Activated T-cell treated with anti-CD3 and anti-CD28 coated beads, Interleukin-2, amount 50 U/mL, for 72 hours (primary cell): Measurements from ENCODE around the gene ZDHHC1. TPM values are rescaled to one million over a fixed set of nuclear protein-coding genes. Genes with fewer than 3 reads are reported as not detected.
"Not testable (repeated sequence)": the region's sequence is repeated elsewhere in the genome, so short reads cannot be mapped to it uniquely, and the experiment has no call there.

Experiments
- ATAC-seq, 2 donors: fragments of 150-1000 bp; cut with Tn5 transposase; replicated peaks in 1 of 2; 2 replicates each; pipeline ENCODE4 v1.10.0; 2021; ENCODE audit warnings: moderate library complexity in 2 of 2, mild to moderate bottlenecking in 1 of 2
- DNase-seq, 2 donors: peaks; one replicate each; pipeline ENCODE4 v3.0.0; 2021 to 2022; ENCODE audit warnings: mixed read lengths in 1 of 2
- H3K27ac Mint-ChIP-seq: one replicate; pipeline ENCODE4 v1.8.0; 2022; ENCODE audit warnings: mild to moderate bottlenecking, moderate library complexity, mixed read lengths
- H3K27me3 Mint-ChIP-seq: one replicate; pipeline ENCODE4 v1.8.0; 2022; ENCODE audit warnings: low read depth, mixed read lengths
- H3K36me3 Mint-ChIP-seq, 2 donors: one replicate each; pipeline ENCODE4 v1.8.0; 2022; ENCODE audit warnings: mixed read lengths in 2 of 2, mild to moderate bottlenecking in 1 of 2; ENCODE audit not compliant: insufficient read depth in 2 of 2
- H3K4me1 Mint-ChIP-seq: one replicate; pipeline ENCODE4 v1.8.0; 2022; ENCODE audit warnings: low read depth, mixed read lengths
- H3K4me3 Mint-ChIP-seq, 2 donors: one replicate each; pipeline ENCODE4 v1.8.0; 2022; ENCODE audit warnings: mild to moderate bottlenecking in 2 of 2, mixed read lengths in 2 of 2, moderate library complexity in 2 of 2
- H3K9me3 Mint-ChIP-seq, 2 donors: one replicate each; pipeline ENCODE4 v1.8.0; 2022; ENCODE audit warnings: mixed read lengths in 2 of 2
- total RNA-seq, 2 donors: library from RNA; stranded (reverse); gene quantifications; one replicate each; pipeline ENCODE4 v1.2.3, GENCODE V29; 2022

Gene ZDHHC1
- total RNA-seq, 2 donors from 2014 or later, result 1.9 to 2.1 TPM

DNA sequence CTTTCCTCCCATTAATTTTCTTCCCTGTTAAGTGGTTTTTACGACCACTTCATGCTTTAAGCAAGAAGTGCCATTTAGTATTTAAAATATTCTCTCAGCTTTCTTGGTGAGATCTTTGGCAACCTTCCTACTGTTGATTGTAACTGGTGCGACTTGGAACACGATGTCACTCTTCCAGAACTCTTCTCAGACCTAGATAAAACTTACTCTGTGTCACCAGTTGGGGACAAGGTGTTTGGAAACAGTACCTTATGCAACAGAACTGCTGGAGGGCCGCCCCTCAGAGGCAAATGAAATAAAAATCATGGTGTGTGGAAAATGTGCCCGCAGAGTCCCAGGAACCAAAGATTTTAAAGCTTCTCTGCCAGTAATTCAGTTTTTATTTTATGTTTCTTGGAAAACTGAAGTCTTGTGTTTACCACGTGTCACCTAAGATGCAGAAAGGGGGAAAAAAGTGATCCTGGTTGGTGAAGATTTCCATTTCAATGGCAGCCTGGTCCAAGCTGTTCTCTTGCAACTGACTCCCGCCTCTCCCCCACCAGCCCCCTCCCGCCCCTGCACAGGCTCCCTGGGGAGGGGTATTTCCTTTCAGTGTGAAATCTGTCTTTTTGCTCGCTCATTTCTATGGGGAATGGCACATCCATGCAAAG is 7.5 kb upstream of the ZDHHC1 start:
- ATAC-seq (no peak), DNase-seq (no peak)
- Mint-ChIP-seq H3K4me3 (no peak overlapping the region), H3K27ac (no peak overlapping the region), H3K36me3 (no peaks in the 10 kb centered on the region), H3K4me1 (no peaks in the 10 kb centered on the region), H3K27me3 (peaks cover 21% of the 10 kb centered on the region), H3K9me3 (no peaks in the 10 kb centered on the region)

DNA sequence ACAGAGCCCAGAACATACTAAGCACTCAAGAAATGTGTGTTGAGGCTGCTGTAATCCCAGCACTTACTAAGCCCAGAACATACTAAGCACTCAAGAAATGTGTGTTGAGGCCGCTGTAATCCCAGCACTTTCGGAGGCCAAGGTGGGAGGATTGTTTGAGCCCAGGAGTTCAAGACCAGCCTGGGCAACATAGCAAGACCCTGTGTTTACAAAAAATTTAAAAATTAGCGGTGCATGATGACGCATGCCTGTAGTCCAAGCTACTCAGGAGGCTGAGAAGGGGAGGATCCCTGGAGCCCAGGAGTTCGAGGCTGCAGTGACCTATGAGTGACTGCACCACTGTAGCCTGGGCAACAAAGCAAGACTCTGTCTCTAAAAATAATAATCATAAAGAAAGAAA is 6.7 kb upstream of the ZDHHC1 start:
- Mint-ChIP-seq H3K36me3 (no peaks in the 10 kb centered on the region), H3K9me3 (no peaks in the 10 kb centered on the region), H3K4me1 (no peaks in the 10 kb centered on the region), H3K4me3 (no peak overlapping the region), H3K27me3 (peaks cover 17% of the 10 kb centered on the region), H3K27ac (no peak overlapping the region)
- ATAC-seq (no peak), DNase-seq (no peak)

DNA sequence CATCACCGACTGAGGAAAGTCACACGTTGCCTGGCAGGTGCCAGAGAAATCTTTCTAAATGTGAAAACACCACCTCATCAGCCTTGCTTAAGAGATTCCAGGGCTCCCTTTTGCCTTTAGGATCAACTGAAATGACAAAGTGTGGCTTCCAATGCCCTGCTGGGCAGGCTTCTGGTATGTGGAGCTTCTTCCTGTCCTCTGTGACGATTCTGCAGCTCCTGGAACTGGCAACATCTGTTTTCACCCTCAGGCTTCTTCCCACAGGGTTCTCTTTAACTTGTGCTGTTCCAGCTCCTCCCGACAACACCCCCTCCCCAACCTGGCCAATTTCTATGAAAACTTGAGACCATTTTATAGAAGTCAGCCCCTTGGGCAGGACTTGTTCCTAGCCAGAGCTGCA is 4.8 kb upstream of the ZDHHC1 start:
- Mint-ChIP-seq H3K36me3 (no peaks in the 10 kb centered on the region), H3K27me3 (peaks cover 22% of the 10 kb centered on the region), H3K9me3 (no peaks in the 10 kb centered on the region), H3K4me3 (no peak overlapping the region), H3K27ac (no peak overlapping the region), H3K4me1 (peaks cover 5% of the 10 kb centered on the region)
- ATAC-seq (no peak), DNase-seq (no peak)

- no peak overlapping the region for H3K27ac Mint-ChIP-seq
- peaks cover 32% of the 10 kb centered on the region for H3K27me3 Mint-ChIP-seq
- no peak for DNase-seq
- H3K9me3 Mint-ChIP-seq, result no peaks in the 10 kb centered on the region
- peaks cover 11% of the 10 kb centered on the region for H3K4me1 Mint-ChIP-seq
- no peak for ATAC-seq
- H3K4me3 Mint-ChIP-seq, result no peak overlapping the region
- no peaks in the 10 kb centered on the region for H3K36me3 Mint-ChIP-seq
Observed at GRCh38 chr16:67419931-67420330, 3.7 kb upstream of the ZDHHC1 start.

DNA sequence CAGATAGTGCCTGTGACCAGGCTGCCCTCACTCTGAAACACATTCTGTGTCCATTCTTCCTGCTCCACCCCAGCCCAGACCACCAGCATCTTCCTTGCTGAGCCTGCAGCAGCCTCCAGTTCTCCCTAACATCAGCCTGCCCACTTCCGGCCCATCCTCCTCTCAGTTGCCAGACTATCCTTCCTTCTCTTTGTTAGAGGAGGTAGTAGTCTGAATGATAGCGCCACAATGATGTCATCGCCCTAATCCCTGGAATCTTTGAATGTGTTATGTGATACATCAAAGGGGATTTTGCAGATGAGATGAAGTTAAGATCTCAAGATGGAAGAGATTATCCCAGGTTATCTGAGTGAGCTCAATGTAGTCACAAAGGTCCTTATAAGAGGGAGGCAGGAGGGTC is 3.2 kb upstream of the ZDHHC1 start:
- Mint-ChIP-seq H3K36me3 (no peaks in the 10 kb centered on the region), H3K9me3 (no peaks in the 10 kb centered on the region), H3K4me1 (peaks cover 11% of the 10 kb centered on the region), H3K27me3 (peaks cover 35% of the 10 kb centered on the region), H3K27ac (no peak overlapping the region), H3K4me3 (no peak overlapping the region)
- ATAC-seq, result no peak
- DNase-seq, result no peak

- Mint-ChIP-seq H3K4me3 (peak overlapping the region; percentile 11 to 19), H3K36me3 (no peaks in the 10 kb centered on the region), H3K27me3 (peaks cover 50% of the 10 kb centered on the region), H3K9me3 (no peaks in the 10 kb centered on the region), H3K4me1 (peaks cover 11% of the 10 kb centered on the region), H3K27ac (no peak overlapping the region)
- DNase-seq, result no peak
- ATAC-seq, result no peak
Observed at GRCh38 chr16:67417333-67418061, 1.2 kb upstream of the ZDHHC1 start.

GRCh38 chr16:67415421-67415820 is 856 bp downstream of the ZDHHC1 start:
- Mint-ChIP-seq H3K4me3 (peak overlapping the region; percentile 66 to 67), H3K4me1 (peaks cover 11% of the 10 kb centered on the region), H3K27me3 (peaks cover 57% of the 10 kb centered on the region)
- not testable (repeated sequence) for H3K27ac Mint-ChIP-seq, H3K9me3 Mint-ChIP-seq, DNase-seq, H3K36me3 Mint-ChIP-seq, ATAC-seq

DNA sequence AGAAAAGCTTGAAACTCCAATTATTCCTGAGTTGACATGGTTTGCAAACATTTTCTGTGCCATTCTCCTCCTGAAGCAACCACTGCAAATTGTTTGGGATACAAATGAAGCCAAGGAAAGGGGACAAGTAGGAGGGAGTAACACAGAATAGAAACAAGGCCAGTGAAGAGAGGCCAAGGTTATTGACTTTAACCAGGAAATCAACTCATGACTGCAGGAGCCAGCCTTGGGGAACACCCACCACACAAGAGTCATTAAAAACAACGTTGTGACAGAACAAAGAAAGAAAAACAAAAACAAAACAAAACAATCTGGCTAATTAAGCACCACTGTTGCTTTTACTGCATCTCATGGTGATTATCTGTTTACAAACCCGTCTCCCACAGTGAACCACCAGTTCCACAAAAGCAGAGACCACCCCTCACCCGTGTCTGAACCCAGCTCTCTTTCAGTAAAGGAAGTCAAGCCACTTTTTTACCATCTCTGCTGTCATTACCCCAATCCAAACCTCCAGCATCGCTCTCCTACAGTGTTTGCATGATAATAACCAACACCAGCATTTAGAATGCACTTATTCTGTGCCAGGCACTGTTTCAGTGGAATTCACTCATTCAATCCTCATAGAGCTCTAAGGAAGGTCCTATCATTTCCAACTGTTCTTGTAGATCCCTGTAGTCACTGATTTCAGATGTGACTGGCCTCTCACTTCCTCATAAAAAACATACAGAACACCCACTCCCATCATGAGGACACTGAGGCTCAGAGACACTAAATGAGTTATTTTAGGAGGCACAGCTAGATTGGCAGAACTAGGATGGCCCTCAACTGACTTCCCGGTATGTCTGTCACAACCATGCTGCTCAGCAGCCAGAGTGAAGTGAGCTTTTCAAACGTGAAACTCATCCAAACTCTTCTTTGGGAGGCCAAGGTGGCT is 2.0 kb downstream of the ZDHHC1 start:
- DNase-seq (no peak), ATAC-seq (no peak)
- peaks cover 11% of the 10 kb centered on the region for H3K4me1 Mint-ChIP-seq
- peaks cover 51% of the 10 kb centered on the region for H3K27me3 Mint-ChIP-seq
- H3K36me3 Mint-ChIP-seq, result no peaks in the 10 kb centered on the region
- no peaks in the 10 kb centered on the region for H3K9me3 Mint-ChIP-seq
- no peak overlapping the region for H3K27ac Mint-ChIP-seq
- H3K4me3 Mint-ChIP-seq, result no peak overlapping the region

DNA sequence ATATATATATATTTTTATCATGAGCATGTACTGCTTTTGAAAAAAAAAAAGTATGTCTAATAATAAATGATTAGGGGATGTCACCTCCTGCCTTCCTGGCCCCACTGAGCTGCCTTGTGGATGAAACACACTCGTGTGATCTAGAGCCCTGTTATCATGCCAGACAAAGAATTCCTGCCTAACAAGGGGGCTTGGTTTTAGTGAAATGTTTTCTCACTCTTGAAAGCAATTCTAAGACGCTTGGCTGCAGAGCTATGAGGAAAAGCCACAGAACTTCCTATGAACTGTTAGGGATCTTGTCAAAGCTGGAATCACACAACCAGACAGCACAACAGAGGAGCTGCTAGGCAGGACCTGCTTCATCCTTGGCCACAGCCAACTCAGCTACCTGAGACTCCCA is 4.0 kb downstream of the ZDHHC1 start:
- Mint-ChIP-seq H3K36me3 (no peaks in the 10 kb centered on the region), H3K4me1 (peaks cover 11% of the 10 kb centered on the region)
- no peak for ATAC-seq

DNA sequence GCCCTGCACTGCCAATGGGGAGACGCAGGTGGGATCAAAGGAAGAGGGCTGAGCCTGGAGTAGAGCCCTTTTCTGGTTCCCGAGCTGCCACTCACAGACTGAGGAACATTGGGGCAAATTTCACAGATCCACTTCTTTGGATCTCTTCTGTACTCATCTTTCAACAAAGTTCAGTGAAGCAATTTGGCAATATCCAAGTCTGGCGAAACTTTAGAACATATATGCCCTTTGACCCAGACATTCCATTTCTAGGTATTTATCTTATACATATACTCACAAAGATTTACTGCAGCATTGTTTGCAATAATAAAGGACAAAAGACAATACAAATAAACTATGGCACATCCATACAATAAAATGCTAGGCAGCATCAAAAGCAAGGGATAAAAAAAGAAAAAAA is 4.9 kb downstream of the ZDHHC1 start:
- H3K4me1 Mint-ChIP-seq, result peaks cover 6% of the 10 kb centered on the region
- H3K4me3 Mint-ChIP-seq, result no peak overlapping the region
- no peaks in the 10 kb centered on the region for H3K9me3 Mint-ChIP-seq
- H3K27ac Mint-ChIP-seq, result no peak overlapping the region
- no peaks in the 10 kb centered on the region for H3K36me3 Mint-ChIP-seq
- ATAC-seq (no peak), DNase-seq (no peak)
- H3K27me3 Mint-ChIP-seq, result peaks cover 35% of the 10 kb centered on the region

More for the DNA sequence above, 4.0 kb downstream of the ZDHHC1 start:
- Mint-ChIP-seq H3K4me3 (no peak overlapping the region), H3K27me3 (peaks cover 44% of the 10 kb centered on the region), H3K27ac (no peak overlapping the region), H3K9me3 (no peaks in the 10 kb centered on the region)
- no peak for DNase-seq

DNA sequence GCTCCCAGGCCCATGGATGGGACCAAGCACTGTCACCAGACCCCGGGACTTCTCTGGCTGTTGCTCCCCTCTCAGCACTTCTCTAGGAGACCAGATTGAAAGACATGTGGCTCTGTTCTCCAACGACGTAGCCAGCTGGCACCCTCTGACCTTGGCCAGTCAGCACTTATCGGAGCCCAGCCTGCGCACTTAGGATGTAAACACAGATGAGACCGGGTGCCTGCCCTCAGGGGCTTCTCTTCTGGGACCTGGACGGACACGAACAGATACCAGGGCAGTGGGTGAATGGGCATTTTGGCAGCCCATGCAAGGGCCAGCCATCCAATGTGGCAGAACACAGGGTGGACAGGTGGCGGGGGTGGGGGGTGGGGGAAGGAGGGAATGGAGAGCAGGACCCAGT is 6.6 kb downstream of the ZDHHC1 start:
- Mint-ChIP-seq H3K27ac (no peak overlapping the region), H3K4me3 (no peak overlapping the region), H3K4me1 (no peaks in the 10 kb centered on the region), H3K36me3 (no peaks in the 10 kb centered on the region), H3K9me3 (no peaks in the 10 kb centered on the region), H3K27me3 (peaks cover 24% of the 10 kb centered on the region)
- no peak for DNase-seq
- no peak for ATAC-seq

DNA sequence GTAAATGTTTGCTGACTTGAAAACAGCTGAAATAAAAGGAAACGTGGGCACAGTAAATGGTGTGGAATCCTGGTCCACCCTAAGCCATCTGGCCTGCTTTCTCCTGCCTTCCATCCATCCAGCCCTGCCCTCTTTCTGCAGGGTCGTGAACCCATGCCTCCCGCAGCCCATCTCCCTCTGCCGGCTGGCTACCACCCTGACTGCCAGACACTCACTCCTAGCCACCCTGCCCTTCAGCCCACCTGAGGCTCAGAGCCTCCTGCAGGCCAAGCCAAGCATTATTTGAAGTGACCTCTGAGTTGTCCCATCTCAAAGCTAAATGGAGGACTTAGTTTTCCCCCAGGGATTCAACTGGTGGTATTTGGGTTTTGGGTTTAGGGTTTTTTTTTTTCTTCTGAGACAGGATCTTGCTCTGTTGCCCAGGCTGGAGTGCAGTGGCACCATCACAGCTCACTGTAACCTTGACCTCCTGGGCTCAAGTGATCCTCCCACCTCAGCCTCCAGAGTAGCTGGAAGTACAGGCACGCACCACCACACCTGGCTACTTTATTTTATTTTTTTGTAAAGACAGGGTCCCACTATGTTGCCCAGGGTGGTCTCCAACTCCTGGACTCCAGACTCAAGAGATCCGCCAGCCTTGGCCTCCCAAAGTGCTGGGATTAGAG is 8.4 kb downstream of the ZDHHC1 start:
- DNase-seq (no peak), ATAC-seq (no peak)
- Mint-ChIP-seq H3K4me1 (no peaks in the 10 kb centered on the region), H3K9me3 (no peaks in the 10 kb centered on the region), H3K27ac (no peak overlapping the region), H3K36me3 (no peaks in the 10 kb centered on the region), H3K4me3 (no peak overlapping the region), H3K27me3 (peaks cover 7% of the 10 kb centered on the region)
